Neuron (in vitro differentiated cells): ENCODE data around the gene RSRC1.
A peak's percentile ranks its signal among the peaks of the same experiment; 100 is the strongest.

Source experiments
- H2AFZ ChIP-seq: one replicate; pipeline ENCODE4 v1.6.1; 2013; ENCODE audit warnings: low read depth, mild to moderate bottlenecking, inconsistent platforms, low read length, moderate library complexity
- H3K27me3 ChIP-seq: one replicate; pipeline ENCODE4 v1.6.1; 2013; ENCODE audit warnings: low read length; ENCODE audit not compliant: insufficient read depth
- H3K36me3 ChIP-seq: one replicate; pipeline ENCODE4 v1.6.1; 2013; ENCODE audit warnings: low read length; ENCODE audit not compliant: insufficient read depth
- H3K4me1 ChIP-seq: one replicate; pipeline ENCODE4 v1.6.1; 2013; ENCODE audit warnings: low read length; ENCODE audit not compliant: insufficient read depth
- H3K4me3 ChIP-seq: 2 replicates; pipeline ENCODE4 v1.5.1; 2013; ENCODE audit warnings: mild to moderate bottlenecking, low read length, moderate library complexity
- H3K9me3 ChIP-seq: one replicate; pipeline ENCODE4 v1.6.1; 2013; ENCODE audit warnings: low read length

RSRC1 gene

GRCh38 chr3:158095111-158095813, 14.6 kb upstream of the RSRC1 start:
- H2AFZ ChIP-seq = no peak overlapping the region
- H3K27me3 ChIP-seq = peaks cover 91% of the 10 kb centered on the region
- no peaks in the 10 kb centered on the region for H3K36me3 ChIP-seq
- peaks cover 9% of the 10 kb centered on the region for H3K4me1 ChIP-seq
- peaks cover 2% of the 10 kb centered on the region for H3K9me3 ChIP-seq
- H3K4me3 ChIP-seq = no peak overlapping the region

GRCh38 chr3:158095814-158096704, 13.8 kb upstream of the RSRC1 start:
- H3K9me3 ChIP-seq = peaks cover 2% of the 10 kb centered on the region
- no peaks in the 10 kb centered on the region for H3K36me3 ChIP-seq
- H3K4me3 ChIP-seq = no peak overlapping the region
- H3K4me1 ChIP-seq = peaks cover 9% of the 10 kb centered on the region
- H2AFZ ChIP-seq = no peak overlapping the region
- H3K27me3 ChIP-seq = peaks cover 92% of the 10 kb centered on the region

GRCh38 chr3:158097081-158097592, 12.8 kb upstream of the RSRC1 start:
- H3K9me3 ChIP-seq = peaks cover 2% of the 10 kb centered on the region
- H3K27me3 ChIP-seq = peaks cover 97% of the 10 kb centered on the region
- H3K36me3 ChIP-seq = no peaks in the 10 kb centered on the region
- peaks cover 9% of the 10 kb centered on the region for H3K4me1 ChIP-seq
- H3K4me3 ChIP-seq = no peak overlapping the region
- H2AFZ ChIP-seq = no peak overlapping the region

- H3K4me3 ChIP-seq = peak overlapping the region; percentile 46
Measured at GRCh38 chr3:158097593-158098308, 12.1 kb upstream of the RSRC1 start.

GRCh38 chr3:158098309-158098639, 11.6 kb upstream of the RSRC1 start:
- Histone ChIP-seq H3K27me3 (peaks cover 98% of the 10 kb centered on the region), H3K36me3 (no peaks in the 10 kb centered on the region), H3K4me1 (peaks cover 16% of the 10 kb centered on the region), H3K4me3 (peak overlapping the region; percentile 46), H3K9me3 (peaks cover 2% of the 10 kb centered on the region), H2AFZ (peak overlapping the region; percentile 46)

More at GRCh38 chr3:158097593-158098308, 12.1 kb upstream of the RSRC1 start:
- peak overlapping the region; percentile 46 for H2AFZ ChIP-seq
- H3K4me1 ChIP-seq = peaks cover 10% of the 10 kb centered on the region
- H3K27me3 ChIP-seq = peaks cover 97% of the 10 kb centered on the region
- no peaks in the 10 kb centered on the region for H3K36me3 ChIP-seq
- H3K9me3 ChIP-seq = peaks cover 2% of the 10 kb centered on the region

GRCh38 chr3:158098834-158099424, 11.0 kb upstream of the RSRC1 start:
- Histone ChIP-seq H3K9me3 (peaks cover 2% of the 10 kb centered on the region), H3K4me1 (peaks cover 21% of the 10 kb centered on the region), H3K36me3 (no peaks in the 10 kb centered on the region), H3K27me3 (peaks cover 98% of the 10 kb centered on the region), H2AFZ (no peak overlapping the region), H3K4me3 (no peak overlapping the region)

- Histone ChIP-seq H3K27me3 (peaks cover 97% of the 10 kb centered on the region), H2AFZ (no peak overlapping the region), H3K4me3 (no peak overlapping the region), H3K36me3 (no peaks in the 10 kb centered on the region), H3K9me3 (no peaks in the 10 kb centered on the region), H3K4me1 (peaks cover 24% of the 10 kb centered on the region)
Measured at GRCh38 chr3:158100681-158101080, 9.2 kb upstream of the RSRC1 start.

GRCh38 chr3:158101335-158102241, 8.3 kb upstream of the RSRC1 start:
- Histone ChIP-seq H3K27me3 (peaks cover 94% of the 10 kb centered on the region), H2AFZ (no peak overlapping the region), H3K4me3 (no peak overlapping the region), H3K36me3 (no peaks in the 10 kb centered on the region), H3K4me1 (peaks cover 27% of the 10 kb centered on the region), H3K9me3 (no peaks in the 10 kb centered on the region)

- peaks cover 96% of the 10 kb centered on the region for H3K27me3 ChIP-seq
- peak overlapping the region; percentile 27 for H3K4me3 ChIP-seq
- no peaks in the 10 kb centered on the region for H3K36me3 ChIP-seq
- no peaks in the 10 kb centered on the region for H3K9me3 ChIP-seq
- H3K4me1 ChIP-seq = peaks cover 32% of the 10 kb centered on the region
- no peak overlapping the region for H2AFZ ChIP-seq
Measured at GRCh38 chr3:158102242-158103080, 7.4 kb upstream of the RSRC1 start.

GRCh38 chr3:158103081-158103886, 6.6 kb upstream of the RSRC1 start:
- peak overlapping the region; percentile 17 for H2AFZ ChIP-seq
- peaks cover 27% of the 10 kb centered on the region for H3K4me1 ChIP-seq
- peaks cover 96% of the 10 kb centered on the region for H3K27me3 ChIP-seq
- no peaks in the 10 kb centered on the region for H3K36me3 ChIP-seq
- H3K9me3 ChIP-seq = no peaks in the 10 kb centered on the region
- peak overlapping the region; percentile 27 for H3K4me3 ChIP-seq

- Histone ChIP-seq H3K9me3 (no peaks in the 10 kb centered on the region), H3K4me3 (peak overlapping the region; percentile 27), H3K27me3 (peaks cover 96% of the 10 kb centered on the region)
Measured at GRCh38 chr3:158103887-158104327, 6.0 kb upstream of the RSRC1 start.

More at GRCh38 chr3:158103887-158104327, 6.0 kb upstream of the RSRC1 start:
- Histone ChIP-seq H3K4me1 (peaks cover 27% of the 10 kb centered on the region), H3K36me3 (no peaks in the 10 kb centered on the region), H2AFZ (peak overlapping the region; percentile 17)
